ENCODE data around the gene GPR35.
"Not testable (repeated sequence)": the region's sequence is repeated elsewhere in the genome, so short reads cannot be mapped to it uniquely, and the experiment has no call there.

Gene GPR35

DNA sequence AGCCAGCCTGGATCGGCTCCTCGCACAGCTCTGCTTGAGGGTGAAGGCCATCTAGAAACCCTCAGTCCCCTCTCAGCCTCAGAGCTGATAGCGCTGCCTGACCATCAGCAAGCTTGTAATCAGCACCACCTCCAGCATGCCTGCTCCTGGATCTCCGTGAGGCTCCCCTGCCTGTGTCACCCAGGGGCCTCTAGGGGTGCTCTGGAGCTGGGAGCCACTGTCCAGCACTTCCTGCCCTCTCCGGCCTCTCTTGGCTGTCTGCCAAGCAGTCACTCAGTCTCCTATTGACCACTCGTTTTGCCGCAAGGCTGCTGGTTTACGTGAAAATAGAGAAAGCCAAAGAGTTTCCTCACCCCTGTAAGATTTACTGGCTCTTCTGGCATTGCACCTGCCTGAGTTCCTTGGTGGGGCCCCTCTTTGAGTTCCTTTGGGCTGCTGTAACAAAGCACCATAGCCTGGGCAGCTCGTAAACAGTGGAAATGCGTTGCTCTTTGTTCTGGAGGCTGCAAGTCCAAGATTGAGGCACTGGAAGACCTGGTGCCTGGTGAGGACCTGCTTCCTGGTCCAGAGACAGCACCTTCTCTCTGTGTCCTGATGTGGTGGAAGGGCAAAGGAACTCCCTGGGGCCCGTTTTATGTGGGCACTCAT is 20.9 kb upstream of the GPR35 start:
- Histone ChIP-seq H3K36me3 (ENCODE audit: control insufficient read depth, insufficient read depth, low read length) (peaks cover 10% of the 10 kb centered on the region), H3K9ac (ENCODE audit: low read length) (no peak overlapping the region), H3K9me3 (ENCODE audit: control insufficient read depth, insufficient read depth, low read depth, low read length) (no peaks in the 10 kb centered on the region), H3K4me3 (ENCODE audit: low read depth, low read length) (no peak overlapping the region), H3K4me1 (ENCODE audit: control insufficient read depth, insufficient read depth, low read length) (peaks cover 5% of the 10 kb centered on the region; the same call in 1 of the 2 replicates), H3K27ac (ENCODE audit: low read depth, low read length) (no peak overlapping the region), H3K27me3 (ENCODE audit: control insufficient read depth, insufficient read depth, low read length) (no peaks in the 10 kb centered on the region)

- H3K9ac ChIP-seq (ENCODE audit: low read length) = no peak overlapping the region
- H3K4me1 ChIP-seq (ENCODE audit: control insufficient read depth, insufficient read depth, low read length) = peaks cover 5% of the 10 kb centered on the region; the same call in 1 of the 2 replicates
- H3K27ac ChIP-seq (ENCODE audit: low read depth, low read length) = no peak overlapping the region
- H3K4me3 ChIP-seq (ENCODE audit: low read depth, low read length) = no peak overlapping the region
- H3K9me3 ChIP-seq (ENCODE audit: control insufficient read depth, insufficient read depth, low read depth, low read length) = no peaks in the 10 kb centered on the region
- no peaks in the 10 kb centered on the region for H3K27me3 ChIP-seq (ENCODE audit: control insufficient read depth, insufficient read depth, low read length)
- H3K36me3 ChIP-seq (ENCODE audit: control insufficient read depth, insufficient read depth, low read length) = peaks cover 5% of the 10 kb centered on the region
Observed at GRCh38 chr2:240604939-240605716, 20.2 kb upstream of the GPR35 start.

- peaks cover 2% of the 10 kb centered on the region; the same call in 1 of the 2 replicates for H3K36me3 ChIP-seq (ENCODE audit: control insufficient read depth, insufficient read depth, low read length)
Observed at GRCh38 chr2:240605867-240606743, 19.2 kb upstream of the GPR35 start.

GRCh38 chr2:240611601-240612210 is 13.6 kb upstream of the GPR35 start:
- Histone ChIP-seq H3K36me3 (ENCODE audit: control insufficient read depth, insufficient read depth, low read length) (no peaks in the 10 kb centered on the region), H3K4me3 (ENCODE audit: low read depth, low read length) (no peak overlapping the region), H3K27ac (ENCODE audit: low read depth, low read length) (no peak overlapping the region), H3K27me3 (ENCODE audit: control insufficient read depth, insufficient read depth, low read length) (no peaks in the 10 kb centered on the region), H3K9ac (ENCODE audit: low read length) (no peak overlapping the region), H3K9me3 (ENCODE audit: control insufficient read depth, insufficient read depth, low read depth, low read length) (peaks cover 46% of the 10 kb centered on the region), H3K4me1 (ENCODE audit: control insufficient read depth, insufficient read depth, low read length) (no peaks in the 10 kb centered on the region)

More at GRCh38 chr2:240605867-240606743, 19.2 kb upstream of the GPR35 start:
- Histone ChIP-seq H3K4me1 (ENCODE audit: control insufficient read depth, insufficient read depth, low read length) (peaks cover 5% of the 10 kb centered on the region; the same call in 1 of the 2 replicates), H3K27me3 (ENCODE audit: control insufficient read depth, insufficient read depth, low read length) (no peaks in the 10 kb centered on the region), H3K27ac (ENCODE audit: low read depth, low read length) (no peak overlapping the region), H3K9ac (ENCODE audit: low read length) (no peak overlapping the region), H3K9me3 (ENCODE audit: control insufficient read depth, insufficient read depth, low read depth, low read length) (no peaks in the 10 kb centered on the region), H3K4me3 (ENCODE audit: low read depth, low read length) (no peak overlapping the region)

DNA sequence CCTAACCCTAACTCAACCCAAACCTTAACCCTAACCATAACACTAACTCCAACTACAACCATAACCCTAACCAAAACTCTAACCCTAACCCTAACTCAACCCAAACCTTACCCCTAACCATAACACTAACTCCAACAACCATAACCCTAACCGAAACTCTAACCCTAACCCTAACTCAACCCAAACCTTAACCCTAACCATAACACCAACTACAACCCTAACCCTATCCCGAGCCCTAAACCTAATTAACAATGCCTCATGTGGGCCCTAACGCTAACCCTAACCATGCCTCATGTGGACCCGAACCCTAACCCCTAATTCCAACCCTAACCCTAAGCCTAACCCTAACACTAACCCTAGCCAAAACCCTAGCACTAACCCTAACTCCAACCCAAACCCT is 11.5 kb upstream of the GPR35 start:
- peaks cover 65% of the 10 kb centered on the region for H3K9me3 ChIP-seq (ENCODE audit: control insufficient read depth, insufficient read depth, low read depth, low read length)
- H3K36me3 ChIP-seq (ENCODE audit: control insufficient read depth, insufficient read depth, low read length) = no peaks in the 10 kb centered on the region
- H3K27me3 ChIP-seq (ENCODE audit: control insufficient read depth, insufficient read depth, low read length) = no peaks in the 10 kb centered on the region
- H3K4me1 ChIP-seq (ENCODE audit: control insufficient read depth, insufficient read depth, low read length) = no peaks in the 10 kb centered on the region
- no peak overlapping the region for H3K4me3 ChIP-seq (ENCODE audit: low read depth, low read length)
- H3K27ac ChIP-seq (ENCODE audit: low read depth, low read length) = no peak overlapping the region
- H3K9ac ChIP-seq (ENCODE audit: low read length) = no peak overlapping the region

DNA sequence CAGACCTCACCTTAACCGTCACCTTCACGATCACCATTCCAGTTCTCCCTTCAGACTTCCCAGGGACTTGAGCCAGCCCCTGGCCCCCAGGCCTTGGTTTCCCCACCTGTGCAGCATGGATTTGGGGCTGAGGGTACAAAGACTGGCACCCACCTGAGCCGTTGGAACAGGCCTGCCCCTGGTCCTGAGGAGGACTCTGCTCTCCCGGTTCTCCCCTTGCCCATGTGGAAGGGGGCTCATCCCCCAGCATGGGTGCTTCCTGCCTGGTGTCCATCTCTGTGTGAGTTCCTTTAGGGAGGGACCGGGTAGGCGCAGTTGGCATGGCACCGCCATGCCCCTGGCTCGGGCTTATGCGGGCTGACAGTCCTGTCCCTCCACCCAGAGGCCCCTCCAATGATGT is 10.9 kb upstream of the GPR35 start:
- Histone ChIP-seq H3K4me3 (ENCODE audit: low read depth, low read length) (no peak overlapping the region), H3K36me3 (ENCODE audit: control insufficient read depth, insufficient read depth, low read length) (no peaks in the 10 kb centered on the region), H3K27me3 (ENCODE audit: control insufficient read depth, insufficient read depth, low read length) (no peaks in the 10 kb centered on the region), H3K4me1 (ENCODE audit: control insufficient read depth, insufficient read depth, low read length) (no peaks in the 10 kb centered on the region), H3K9me3 (ENCODE audit: control insufficient read depth, insufficient read depth, low read depth, low read length) (peaks cover 69% of the 10 kb centered on the region), H3K27ac (ENCODE audit: low read depth, low read length) (no peak overlapping the region), H3K9ac (ENCODE audit: low read length) (no peak overlapping the region)

DNA sequence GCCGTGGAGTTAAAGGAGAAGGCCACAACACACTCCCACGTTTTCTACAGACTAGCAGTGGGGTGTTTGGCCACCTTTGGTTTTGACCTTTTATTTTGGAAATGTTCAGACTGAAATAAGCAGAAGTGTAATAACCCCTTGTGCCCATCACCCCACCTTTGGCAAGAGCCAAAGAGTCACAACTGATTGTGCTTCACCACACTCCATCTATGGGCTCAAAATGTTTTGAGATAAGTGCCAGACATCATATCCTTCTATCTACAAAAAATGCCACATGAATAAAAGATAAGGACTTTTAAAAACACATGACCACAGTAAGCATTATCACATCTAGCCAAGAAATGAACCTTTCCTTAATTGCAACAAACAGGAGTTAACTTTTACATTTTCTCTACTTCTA is 9.9 kb upstream of the GPR35 start:
- no peaks in the 10 kb centered on the region for H3K36me3 ChIP-seq (ENCODE audit: control insufficient read depth, insufficient read depth, low read length)
- no peak overlapping the region for H3K9ac ChIP-seq (ENCODE audit: low read length)
- no peak overlapping the region for H3K27ac ChIP-seq (ENCODE audit: low read depth, low read length)
- H3K9me3 ChIP-seq (ENCODE audit: control insufficient read depth, insufficient read depth, low read depth, low read length) = peaks cover 72% of the 10 kb centered on the region
- no peaks in the 10 kb centered on the region for H3K27me3 ChIP-seq (ENCODE audit: control insufficient read depth, insufficient read depth, low read length)
- no peak overlapping the region for H3K4me3 ChIP-seq (ENCODE audit: low read depth, low read length)
- H3K4me1 ChIP-seq (ENCODE audit: control insufficient read depth, insufficient read depth, low read length) = no peaks in the 10 kb centered on the region

GRCh38 chr2:240615820-240616547 is 9.3 kb upstream of the GPR35 start:
- H3K36me3 ChIP-seq (ENCODE audit: control insufficient read depth, insufficient read depth, low read length) = no peaks in the 10 kb centered on the region
- H3K4me3 ChIP-seq (ENCODE audit: low read depth, low read length) = no peak overlapping the region
- H3K4me1 ChIP-seq (ENCODE audit: control insufficient read depth, insufficient read depth, low read length) = no peaks in the 10 kb centered on the region
- no peak overlapping the region for H3K9ac ChIP-seq (ENCODE audit: low read length)
- H3K27me3 ChIP-seq (ENCODE audit: control insufficient read depth, insufficient read depth, low read length) = no peaks in the 10 kb centered on the region
- peaks cover 72% of the 10 kb centered on the region for H3K9me3 ChIP-seq (ENCODE audit: control insufficient read depth, insufficient read depth, low read depth, low read length)
- H3K27ac ChIP-seq (ENCODE audit: low read depth, low read length) = no peak overlapping the region

DNA sequence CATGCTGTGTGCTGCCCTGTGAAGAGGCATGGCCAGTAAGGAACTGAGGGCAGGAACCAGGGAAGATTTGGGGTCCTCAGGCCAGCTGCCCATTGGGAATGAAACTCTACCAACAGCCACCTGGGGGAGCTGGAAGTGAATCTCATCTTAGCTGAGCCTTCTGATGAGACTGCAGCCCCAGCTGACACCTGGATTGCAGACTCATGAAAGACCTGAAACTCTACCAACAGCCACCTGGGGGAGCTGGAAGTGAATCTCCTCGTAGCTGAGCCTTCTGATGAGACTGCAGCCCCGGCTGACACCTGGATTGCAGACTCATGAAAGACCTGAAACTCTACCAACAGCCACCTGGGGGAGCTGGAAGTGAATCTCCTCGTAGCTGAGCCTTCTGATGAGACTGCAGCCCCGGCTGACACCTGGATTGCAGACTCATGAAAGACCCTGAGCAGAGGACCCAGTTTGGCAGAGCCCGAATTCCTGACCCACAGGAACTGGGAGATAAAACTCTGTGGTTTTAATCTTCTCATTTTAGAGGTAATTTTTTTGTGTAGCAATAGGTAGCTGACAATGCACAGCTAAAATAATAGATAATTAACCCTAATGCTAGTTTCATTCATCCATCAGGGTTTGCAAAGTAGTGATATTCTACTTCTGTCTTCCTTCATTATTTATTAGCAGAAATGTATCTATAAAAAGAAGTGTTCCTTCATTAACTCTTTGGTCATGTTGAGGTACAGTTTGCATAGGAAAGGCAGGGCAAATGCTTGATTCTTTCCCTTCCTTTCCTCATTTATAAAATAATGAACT is 8.2 kb upstream of the GPR35 start:
- peaks cover 68% of the 10 kb centered on the region for H3K9me3 ChIP-seq (ENCODE audit: control insufficient read depth, insufficient read depth, low read depth, low read length)

GRCh38 chr2:240618776-240619175 is 6.5 kb upstream of the GPR35 start:
- H3K4me1 ChIP-seq (ENCODE audit: control insufficient read depth, insufficient read depth, low read length) = no peaks in the 10 kb centered on the region
- H3K4me3 ChIP-seq (ENCODE audit: low read depth, low read length) = no peak overlapping the region
- no peak overlapping the region for H3K9ac ChIP-seq (ENCODE audit: low read length)
- no peaks in the 10 kb centered on the region for H3K36me3 ChIP-seq (ENCODE audit: control insufficient read depth, insufficient read depth, low read length)
- H3K27me3 ChIP-seq (ENCODE audit: control insufficient read depth, insufficient read depth, low read length) = no peaks in the 10 kb centered on the region
- peaks cover 55% of the 10 kb centered on the region for H3K9me3 ChIP-seq (ENCODE audit: control insufficient read depth, insufficient read depth, low read depth, low read length)
- no peak overlapping the region for H3K27ac ChIP-seq (ENCODE audit: low read depth, low read length)

More for the DNA sequence above, 8.2 kb upstream of the GPR35 start:
- not testable (repeated sequence) for H3K4me3 ChIP-seq (ENCODE audit: low read depth, low read length); H3K27ac ChIP-seq (ENCODE audit: low read depth, low read length); H3K27me3 ChIP-seq (ENCODE audit: control insufficient read depth, insufficient read depth, low read length); H3K4me1 ChIP-seq (ENCODE audit: control insufficient read depth, insufficient read depth, low read length); H3K9ac ChIP-seq (ENCODE audit: low read length); H3K36me3 ChIP-seq (ENCODE audit: control insufficient read depth, insufficient read depth, low read length)
